ENCODE results near the gene PEA15.

The PEA15 gene

DNA sequence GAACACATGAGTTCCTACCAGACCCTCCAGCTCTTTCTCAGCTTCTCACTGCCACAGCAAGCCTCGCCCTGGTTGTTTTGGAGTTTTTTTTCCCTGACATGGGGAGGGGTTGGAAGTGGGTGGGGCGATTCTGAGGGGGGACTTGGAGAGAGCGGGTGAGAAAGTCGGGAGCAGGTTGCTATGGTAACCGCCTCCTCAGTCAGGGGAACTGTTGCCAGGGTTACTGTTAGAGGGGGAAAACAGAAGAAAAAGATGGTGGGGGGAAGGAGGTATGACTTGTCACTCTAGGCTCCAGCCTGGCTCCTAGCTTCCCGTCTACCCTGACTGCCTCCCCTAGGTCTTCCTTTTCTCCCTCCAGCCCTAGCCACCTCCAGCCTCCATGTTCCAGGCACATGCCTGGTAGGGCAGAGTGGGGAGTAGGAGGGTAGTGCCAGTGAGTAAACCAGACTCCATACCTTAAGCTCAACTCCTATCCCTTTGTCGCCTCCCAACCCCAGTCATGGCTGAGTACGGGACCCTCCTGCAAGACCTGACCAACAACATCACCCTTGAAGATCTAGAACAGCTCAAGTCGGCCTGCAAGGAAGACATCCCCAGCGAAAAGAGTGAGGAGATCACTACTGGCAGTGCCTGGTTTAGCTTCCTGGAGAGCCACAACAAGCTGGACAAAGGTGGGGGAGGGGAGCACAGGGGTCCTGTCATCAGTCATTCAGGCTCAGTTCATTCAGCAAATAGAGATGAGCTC lies 6.0 kb downstream of the PEA15 start (continued):
- TF ChIP-seq REST (tag by site-specific recombination; IDR thresholded peaks at IDR 0.05) (no peak), ZBTB17 (tag by site-specific recombination; IDR thresholded peaks at IDR 0.05) (no peak), ZNF473 (tag by site-specific recombination; IDR thresholded peaks at IDR 0.05) (no peak)

DNA sequence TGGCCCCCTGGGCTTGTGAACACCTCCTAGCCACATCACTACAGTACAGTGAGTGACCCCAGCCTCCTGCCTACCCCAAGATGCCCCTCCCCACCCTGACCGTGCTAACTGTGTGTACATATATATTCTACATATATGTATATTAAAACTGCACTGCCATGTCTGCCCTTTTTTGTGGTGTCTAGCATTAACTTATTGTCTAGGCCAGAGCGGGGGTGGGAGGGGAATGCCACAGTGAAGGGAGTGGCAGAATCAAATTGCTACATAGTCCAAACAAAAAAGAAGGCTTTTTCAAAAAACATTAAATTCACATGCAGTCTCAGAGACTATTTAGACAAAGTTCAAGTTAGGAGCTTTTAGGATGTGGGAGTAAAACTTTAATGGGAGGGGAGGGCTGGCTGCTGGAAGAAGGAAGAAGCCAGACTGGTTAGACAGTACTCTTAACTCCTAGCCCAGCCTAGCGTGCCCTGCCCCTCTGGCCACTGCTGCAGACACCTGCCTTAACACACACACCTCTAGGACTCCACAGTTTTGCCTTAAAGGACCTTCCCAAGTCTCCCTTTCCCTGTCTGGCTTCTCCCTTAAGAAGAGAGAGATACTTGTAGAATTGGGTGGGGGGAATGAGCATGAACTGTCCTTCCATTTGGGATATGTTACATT lies 9.4 kb downstream of the PEA15 start:
- peaks cover 21 to 100% of the 10 kb centered on the region in 2 experiments; a peak in 2 of 3 replicates for H3K36me3 ChIP-seq (ENCODE audit: control insufficient read depth in 2 of 2, insufficient read depth in 1 of 2, low read length in 2 of 2)

More for the DNA sequence above, 9.4 kb downstream of the PEA15 start:
- no peak for TF ChIP-seq ZNF184 (tag by site-specific recombination; IDR thresholded peaks at IDR 0.05)
- no peak for TF ChIP-seq ZSCAN30 (tag by site-specific recombination; IDR thresholded peaks at IDR 0.05)
- TF ChIP-seq KLF7 (tag by site-specific recombination; IDR thresholded peaks at IDR 0.05; ENCODE audit: borderline replicate concordance), result no peak
- no peak for TF ChIP-seq RBAK (tag by site-specific recombination; IDR thresholded peaks at IDR 0.05)
- TF ChIP-seq ZNF555 (tag by site-specific recombination; conservative IDR thresholded peaks at IDR 0.05), result no peak
- no peak for TF ChIP-seq ZNF677 (tag by site-specific recombination; IDR thresholded peaks at IDR 0.05)
- TF ChIP-seq ZBTB1 (tag by site-specific recombination; IDR thresholded peaks at IDR 0.05), result no peak
- TF ChIP-seq, protein P1, sequence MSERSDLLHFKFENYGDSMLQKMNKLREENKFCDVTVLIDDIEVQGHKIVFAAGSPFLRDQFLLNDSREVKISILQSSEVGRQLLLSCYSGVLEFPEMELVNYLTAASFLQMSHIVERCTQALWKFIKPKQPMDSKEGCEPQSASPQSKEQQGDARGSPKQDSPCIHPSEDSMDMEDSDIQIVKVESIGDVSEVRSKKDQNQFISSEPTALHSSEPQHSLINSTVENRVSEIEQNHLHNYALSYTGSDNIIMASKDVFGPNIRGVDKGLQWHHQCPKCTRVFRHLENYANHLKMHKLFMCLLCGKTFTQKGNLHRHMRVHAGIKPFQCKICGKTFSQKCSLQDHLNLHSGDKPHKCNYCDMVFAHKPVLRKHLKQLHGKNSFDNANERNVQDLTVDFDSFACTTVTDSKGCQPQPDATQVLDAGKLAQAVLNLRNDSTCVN (tag by site-specific recombination; optimal IDR thresholded peaks at IDR 0.05), result no peak
- TF ChIP-seq ZNF530 (tag by site-specific recombination; IDR thresholded peaks at IDR 0.05; ENCODE audit: low read depth), result no peak
- no peak for TF ChIP-seq TCF7L2 (IDR thresholded peaks at IDR 0.05; ENCODE audit: borderline replicate concordance, low read depth, low read length)
- TF ChIP-seq SALL2 (tag by site-specific recombination; IDR thresholded peaks at IDR 0.05; ENCODE audit: borderline replicate concordance), result no peak
- TF ChIP-seq, protein P2, sequence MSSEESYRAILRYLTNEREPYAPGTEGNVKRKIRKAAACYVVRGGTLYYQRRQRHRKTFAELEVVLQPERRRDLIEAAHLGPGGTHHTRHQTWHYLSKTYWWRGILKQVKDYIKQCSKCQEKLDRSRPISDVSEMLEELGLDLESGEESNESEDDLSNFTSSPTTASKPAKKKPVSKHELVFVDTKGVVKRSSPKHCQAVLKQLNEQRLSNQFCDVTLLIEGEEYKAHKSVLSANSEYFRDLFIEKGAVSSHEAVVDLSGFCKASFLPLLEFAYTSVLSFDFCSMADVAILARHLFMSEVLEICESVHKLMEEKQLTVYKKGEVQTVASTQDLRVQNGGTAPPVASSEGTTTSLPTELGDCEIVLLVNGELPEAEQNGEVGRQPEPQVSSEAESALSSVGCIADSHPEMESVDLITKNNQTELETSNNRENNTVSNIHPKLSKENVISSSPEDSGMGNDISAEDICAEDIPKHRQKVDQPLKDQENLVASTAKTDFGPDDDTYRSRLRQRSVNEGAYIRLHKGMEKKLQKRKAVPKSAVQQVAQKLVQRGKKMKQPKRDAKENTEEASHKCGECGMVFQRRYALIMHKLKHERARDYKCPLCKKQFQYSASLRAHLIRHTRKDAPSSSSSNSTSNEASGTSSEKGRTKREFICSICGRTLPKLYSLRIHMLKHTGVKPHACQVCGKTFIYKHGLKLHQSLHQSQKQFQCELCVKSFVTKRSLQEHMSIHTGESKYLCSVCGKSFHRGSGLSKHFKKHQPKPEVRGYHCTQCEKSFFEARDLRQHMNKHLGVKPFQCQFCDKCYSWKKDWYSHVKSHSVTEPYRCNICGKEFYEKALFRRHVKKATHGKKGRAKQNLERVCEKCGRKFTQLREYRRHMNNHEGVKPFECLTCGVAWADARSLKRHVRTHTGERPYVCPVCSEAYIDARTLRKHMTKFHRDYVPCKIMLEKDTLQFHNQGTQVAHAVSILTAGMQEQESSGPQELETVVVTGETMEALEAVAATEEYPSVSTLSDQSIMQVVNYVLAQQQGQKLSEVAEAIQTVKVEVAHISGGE (tag by site-specific recombination; conservative IDR thresholded peaks at IDR 0.05; ENCODE audit: low read depth), result no peak
- no peak for TF ChIP-seq ZBTB44 (tag by site-specific recombination; IDR thresholded peaks at IDR 0.05)
- ChIA-PET CTCF (interaction anchor here (2.3 kb wide), 1 partner anchor 21 kb away, joined by 9 read pairs; no protein-coding TSS in a partner anchor), POLR2A (no interaction called here)
- Histone ChIP-seq H3K27ac (ENCODE audit: extremely low read depth, low read depth, low read length) (no peak overlapping the region), H3K9me3 (ENCODE audit: control insufficient read depth, insufficient read depth, low read depth, low read length) (no peaks in the 10 kb centered on the region), H3K4me3 (ENCODE audit: low read depth, low read length) (no peak overlapping the region), H3K4me1 (ENCODE audit: control insufficient read depth, insufficient read depth, low read length) (0 out of 2 replicates have a peak, but pooled peaks cover 2% of the 10 kb centered on the region)
